GM21737 (cell line): ENCODE results near the gene KCNQ5.
"Not testable (repeated sequence)": the region's sequence is repeated elsewhere in the genome, so short reads cannot be mapped to it uniquely, and the experiment has no call there.

Experiments used
- ATAC-seq: cut with Tn5 transposase; IDR thresholded peaks from one replicate; pipeline ENCODE4 v1.9.1; 2021; ENCODE audit warnings: mild to moderate bottlenecking, moderate library complexity; ENCODE audit not compliant: unreplicated experiment

KCNQ5 gene

DNA sequence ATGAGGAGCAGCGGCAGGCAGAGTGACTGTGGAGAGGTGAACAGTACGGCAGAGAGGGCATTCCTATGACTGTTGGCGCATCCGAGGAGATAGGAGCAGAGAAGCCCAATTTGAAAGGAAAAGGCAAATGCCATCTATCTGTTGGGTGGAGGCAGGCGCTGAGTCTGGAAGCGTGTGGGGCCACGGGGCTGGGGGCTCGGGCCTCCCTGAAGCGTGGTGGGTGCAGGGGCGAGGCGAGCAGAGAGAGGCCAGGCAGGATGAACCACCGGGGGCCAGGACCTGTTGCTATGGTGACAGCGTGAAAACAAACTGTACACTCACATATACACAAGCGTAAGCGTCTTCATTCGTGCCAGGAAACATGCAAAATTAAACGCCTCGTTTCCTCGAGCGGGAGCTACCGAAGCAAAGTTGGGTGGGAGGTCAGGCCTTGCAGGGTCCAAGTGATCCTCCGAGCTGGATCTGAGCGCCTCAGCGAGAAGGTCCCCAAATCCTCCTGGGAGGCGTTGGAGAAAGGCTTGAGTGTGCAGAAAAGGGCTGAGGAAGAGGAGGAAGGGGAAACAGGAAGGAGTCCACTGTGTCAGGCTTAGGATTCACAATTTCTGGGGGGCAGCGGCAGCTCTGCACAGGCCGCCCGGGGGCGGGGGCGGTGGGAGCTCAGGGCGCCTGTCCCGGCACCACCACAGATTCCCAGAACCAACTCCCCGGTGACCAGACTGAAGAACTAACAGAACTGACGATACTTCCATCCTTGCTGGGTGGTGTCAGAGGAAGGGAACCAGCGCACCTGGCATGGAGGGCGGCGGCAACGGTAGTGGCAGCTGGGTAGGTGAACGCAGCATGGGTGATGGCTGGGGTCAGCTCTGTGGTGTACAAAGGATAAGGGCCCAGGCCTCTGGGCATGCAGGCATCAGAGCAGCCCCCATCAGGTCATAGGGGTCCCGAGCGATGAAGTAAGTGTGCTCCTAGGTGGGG, 535.2 kb downstream of the KCNQ5 start:
- no peak for ATAC-seq

DNA sequence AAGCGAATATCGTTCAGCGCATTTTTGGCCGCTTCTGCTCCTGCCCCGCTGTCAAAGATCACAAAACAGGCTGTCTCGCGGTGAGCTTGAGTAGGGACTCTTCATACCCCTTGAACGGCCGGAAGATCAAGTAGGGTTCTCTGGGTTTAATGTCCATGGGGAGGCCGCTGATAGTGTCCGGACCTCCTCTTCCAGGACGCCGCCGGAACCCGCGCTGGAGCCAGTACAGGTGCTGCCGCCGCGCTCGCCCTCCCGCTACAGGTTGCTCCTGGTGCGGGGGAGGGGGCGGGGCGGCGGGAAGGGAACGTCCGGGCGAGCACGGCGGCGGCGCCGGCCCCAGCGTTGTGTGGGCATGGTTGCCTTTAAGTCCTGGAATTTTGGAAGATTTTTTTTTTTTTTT, 536.0 kb downstream of the KCNQ5 start:
- no peak for ATAC-seq

DNA sequence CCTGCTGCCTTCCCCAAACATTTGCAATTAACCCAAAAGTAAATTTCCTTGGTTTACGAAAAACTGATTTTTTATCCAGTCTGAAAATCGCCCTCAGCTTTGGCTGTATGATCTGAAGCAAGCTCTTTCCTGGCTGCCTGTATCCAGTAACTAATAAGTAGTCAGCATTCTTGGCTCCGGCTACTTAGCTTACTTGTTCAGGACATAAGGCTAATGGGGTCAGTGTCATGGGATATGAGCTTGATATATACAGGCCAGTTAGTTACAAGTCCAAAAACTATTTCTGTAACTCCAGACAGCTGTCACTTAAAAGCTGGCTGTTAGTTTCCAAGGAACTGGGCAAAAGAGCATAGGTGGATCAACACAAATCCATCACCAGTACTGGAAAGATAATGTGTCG, 547.2 kb downstream of the KCNQ5 start:
- no peak for ATAC-seq

DNA sequence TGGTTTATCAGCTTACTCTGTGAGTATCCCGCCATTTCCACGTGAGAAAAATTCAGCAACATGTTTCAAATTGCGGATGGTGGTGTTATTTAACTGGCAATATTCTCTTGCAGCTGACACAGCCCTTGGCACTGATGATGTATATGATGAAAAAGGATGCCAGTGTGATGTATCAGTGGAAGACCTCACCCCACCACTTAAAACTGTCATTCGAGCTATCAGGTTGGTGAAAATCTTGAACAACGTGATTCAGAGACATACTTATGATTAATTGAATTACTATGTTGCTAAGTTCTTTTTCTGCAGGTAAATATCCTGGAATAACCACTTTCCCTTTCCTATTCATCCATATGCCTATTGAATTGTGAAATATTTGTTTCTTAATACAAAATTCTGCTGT, 547.8 kb downstream of the KCNQ5 start:
- no peak for ATAC-seq

DNA sequence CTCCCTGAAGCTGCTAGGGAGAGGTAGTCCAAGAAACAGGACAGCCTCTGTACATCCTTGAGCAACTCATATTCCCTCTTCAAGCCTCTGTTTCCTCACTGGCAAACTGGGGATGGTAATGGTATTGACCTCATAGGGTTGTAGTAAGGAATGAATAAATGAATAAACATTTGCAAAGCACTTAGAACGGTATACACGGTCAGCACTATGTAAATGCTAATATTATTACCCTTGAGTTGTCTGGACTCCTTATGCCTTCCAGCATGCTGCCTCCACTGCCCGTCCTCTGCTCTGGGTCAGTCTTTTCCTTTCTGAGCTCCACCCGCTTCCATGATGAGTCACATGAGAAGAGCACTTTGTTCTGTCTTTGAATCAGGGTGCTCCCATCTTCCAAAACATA, 552.8 kb downstream of the KCNQ5 start:
- no peak for ATAC-seq

DNA sequence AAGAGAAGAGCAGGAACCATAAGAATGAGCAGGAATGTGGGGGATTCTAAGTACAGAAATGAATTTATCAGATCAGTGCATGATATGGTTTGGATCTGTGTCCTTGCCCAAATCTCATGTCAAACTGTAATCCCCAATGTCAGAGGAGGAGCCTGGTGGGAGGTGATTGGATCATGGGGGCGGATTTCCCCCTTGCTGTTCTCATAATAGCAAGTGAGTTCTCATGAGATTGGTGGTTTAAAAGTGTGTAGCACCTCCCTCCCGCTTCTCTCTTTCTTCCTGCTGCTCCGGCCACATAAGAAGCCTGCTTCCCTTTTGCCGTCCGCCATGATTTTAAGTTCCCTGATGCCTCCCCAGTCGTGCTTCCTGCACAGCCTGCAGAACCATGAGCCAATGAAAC, 554.2 kb downstream of the KCNQ5 start:
- no peak for ATAC-seq

DNA sequence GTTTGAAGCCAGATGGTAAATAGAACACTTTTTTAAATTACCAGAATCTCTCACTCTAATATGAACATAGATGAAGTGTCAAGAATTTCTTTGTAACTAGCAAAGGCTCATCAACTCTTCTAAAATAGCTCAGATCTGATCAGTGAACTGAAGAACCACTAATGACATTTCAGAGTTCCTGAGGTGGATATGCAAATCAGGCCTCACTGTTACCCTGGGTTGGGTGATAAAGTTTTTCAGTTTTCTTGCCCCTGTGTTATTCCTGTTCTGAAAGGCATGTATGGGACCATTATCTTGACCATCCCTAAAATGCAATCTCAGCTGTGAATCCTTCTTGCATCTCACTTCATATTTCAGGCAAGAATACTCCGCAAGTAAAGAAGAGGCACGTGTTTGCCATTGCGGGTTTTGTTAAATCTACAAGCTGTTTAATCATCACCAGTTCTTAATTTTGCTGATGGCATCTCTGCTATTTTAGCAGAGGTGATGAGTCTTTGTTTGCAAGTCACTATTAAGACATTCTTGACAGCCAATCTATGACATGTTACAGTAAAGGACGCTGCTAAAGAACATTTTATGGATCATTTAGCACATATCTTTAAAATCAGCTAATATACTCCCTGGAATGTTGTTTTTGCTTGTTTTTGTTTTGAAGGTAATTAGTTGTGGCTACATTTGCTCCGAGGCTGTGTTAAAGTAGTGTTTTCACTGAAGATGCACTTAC, 555.5 kb downstream of the KCNQ5 start:
- peak; percentile 52 for ATAC-seq

DNA sequence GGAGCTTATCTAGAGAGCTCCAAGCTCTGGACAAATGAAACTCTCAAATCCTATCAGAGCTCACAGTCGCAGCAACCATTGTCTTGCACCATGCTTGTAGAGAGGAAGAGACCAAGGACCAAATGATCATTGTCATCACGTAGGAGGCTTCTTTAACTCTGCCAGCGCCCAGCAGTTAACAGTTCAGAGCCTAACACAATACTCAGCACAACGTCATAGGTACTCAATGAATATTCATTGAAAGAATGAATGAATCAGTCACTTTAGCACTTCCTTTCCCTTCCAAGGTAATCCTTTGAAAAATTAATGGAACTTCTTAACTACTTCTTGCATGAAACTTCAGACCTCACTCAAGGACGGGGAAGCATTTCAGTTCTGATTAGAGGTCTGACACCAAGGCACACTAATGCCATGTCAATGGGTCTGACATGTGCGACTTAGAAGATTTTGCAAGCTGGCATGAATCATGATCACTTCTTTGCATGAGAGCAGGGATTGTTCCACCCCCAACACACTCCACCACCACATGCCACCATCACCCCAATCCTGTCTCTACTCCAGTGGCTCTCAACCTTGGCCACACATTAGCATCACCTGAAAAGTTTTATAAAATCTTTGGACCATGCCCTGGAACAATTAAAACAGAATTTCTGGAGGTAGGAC, 558.3 kb downstream of the KCNQ5 start:
- no peak for ATAC-seq

DNA sequence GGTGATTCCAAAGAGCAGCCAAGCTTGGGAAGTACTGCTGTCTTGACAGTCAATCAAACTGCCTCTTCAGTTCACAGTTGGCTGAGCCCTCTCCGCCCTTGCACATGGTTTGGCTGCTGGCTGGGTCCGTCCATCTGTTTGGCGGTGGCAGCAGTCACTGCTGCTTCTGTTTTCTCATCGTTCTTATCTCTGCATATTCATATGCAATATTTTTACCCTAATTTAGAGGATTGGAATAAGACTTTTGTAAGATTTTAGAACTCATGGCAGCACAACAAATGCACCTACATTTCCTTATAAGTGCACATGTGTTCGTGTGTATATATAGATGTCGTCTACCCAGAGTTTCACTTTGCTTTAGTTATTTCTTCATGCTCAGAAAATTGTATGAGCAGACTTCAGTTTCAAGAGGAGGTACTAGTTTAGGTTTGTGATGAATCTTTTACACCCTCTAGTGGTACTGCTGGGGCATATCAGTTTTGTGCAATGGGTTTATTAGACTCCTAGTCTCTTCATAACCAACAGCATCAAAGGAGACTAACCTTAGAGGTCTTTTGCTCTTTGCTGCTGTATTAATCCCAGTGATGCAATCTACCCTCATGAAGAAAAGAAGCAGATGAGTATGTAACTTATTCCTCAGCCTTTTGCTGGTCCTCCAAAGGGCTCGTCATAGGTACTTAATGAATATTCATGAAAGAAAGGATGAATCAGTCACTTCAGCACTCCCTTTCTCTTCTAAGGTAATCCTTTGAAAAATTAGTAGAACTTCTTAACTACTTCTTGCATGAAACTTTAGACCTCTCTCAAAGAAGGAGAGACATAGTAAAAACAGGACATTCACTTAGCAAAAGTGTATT, 559.1 kb downstream of the KCNQ5 start:
- ATAC-seq = peak; percentile 84

DNA sequence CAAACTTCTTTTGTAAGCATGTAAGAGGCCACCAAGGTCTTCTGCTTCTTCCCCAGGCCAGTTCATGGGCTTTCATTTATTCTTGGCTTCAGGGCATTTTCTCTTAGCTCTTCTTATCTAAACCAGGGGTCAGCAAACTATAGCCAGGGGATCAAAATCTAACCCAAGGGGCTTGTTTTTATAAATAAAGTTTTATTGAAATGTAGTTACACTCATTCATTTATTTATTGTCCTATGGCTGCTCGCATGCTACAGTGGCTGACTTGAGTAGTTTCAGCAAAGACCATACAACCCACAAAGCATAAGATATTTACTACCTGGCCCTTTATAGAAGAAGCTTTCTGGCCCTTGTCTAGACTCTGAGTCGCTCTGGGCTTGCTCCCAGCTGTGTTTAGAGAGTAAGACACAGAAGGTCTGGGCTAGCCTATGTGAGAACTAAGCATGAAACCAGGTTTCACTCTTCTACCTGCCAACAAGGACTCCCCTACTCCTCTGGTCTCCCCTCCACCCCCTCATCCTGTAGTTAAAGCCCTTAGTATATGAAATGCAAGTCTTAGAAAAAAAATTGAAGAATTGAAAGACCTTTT, 560.2 kb downstream of the KCNQ5 start:
- no peak for ATAC-seq

DNA sequence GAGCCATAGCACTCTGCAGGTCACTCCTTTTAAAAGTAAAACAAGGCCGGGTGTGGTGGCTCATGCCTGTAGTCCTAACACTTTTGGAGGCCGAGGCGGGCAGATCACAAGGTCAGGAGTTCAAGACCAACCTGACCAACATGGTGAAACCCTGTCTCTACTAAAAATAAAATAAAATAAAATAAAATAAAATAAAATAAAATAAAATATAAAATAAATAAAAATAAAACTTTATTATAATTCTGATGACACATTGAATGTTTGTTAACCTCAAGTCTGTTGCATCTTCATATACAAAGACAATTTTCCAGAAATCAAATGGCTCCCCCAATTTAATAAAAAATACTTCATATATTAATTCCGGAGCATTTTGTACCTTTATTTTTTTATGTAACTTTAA, 571.4 kb downstream of the KCNQ5 start:
- not testable (repeated sequence) for ATAC-seq

DNA sequence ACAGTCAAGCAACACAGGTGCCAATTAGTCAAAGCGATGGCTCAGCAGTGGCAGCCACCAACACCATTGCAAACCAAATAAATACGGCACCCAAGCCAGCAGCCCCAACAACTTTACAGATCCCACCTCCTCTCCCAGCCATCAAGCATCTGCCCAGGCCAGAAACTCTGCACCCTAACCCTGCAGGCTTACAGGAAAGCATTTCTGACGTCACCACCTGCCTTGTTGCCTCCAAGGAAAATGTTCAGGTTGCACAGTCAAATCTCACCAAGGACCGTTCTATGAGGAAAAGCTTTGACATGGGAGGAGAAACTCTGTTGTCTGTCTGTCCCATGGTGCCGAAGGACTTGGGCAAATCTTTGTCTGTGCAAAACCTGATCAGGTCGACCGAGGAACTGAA, 572.9 kb downstream of the KCNQ5 start:
- ATAC-seq = no peak

DNA sequence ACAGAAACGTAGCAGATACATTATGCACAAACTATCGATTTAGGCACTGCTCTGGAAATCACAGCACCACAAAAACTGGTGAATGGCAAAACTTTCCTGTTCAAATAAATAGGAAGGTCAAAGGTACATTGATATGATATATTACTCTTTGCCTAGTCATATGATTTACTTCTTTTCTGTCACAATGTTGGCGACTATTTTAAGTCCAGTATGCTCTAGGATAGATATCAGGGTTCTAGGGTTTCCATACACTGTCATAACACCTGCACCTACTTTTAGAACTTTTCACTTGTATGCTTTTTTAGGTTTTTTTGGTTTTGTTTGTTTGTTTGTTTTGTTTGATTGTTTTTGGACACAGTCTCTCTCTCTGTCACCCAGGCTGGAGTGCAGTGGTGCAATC, 578.4 kb downstream of the KCNQ5 start:
- no peak for ATAC-seq

DNA sequence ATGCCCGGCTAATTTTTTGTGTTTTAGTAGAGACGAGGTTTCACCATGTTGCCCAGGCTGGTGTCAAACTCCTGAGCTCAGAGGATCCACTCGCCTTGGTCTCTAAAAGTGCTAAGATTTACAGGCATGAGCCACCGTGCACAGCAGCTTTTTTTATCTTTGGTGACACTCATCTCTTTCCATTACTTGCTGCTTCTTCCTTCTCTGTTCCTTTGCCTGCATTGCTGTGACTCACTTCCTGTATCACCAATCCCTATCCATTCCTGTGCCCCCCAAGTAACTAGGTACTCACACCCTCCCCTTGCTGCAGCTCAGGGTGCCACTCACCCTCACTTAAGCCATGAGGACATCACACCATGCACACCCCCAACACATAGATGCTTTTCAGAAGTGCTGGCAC, 578.9 kb downstream of the KCNQ5 start:
- ATAC-seq = no peak

DNA sequence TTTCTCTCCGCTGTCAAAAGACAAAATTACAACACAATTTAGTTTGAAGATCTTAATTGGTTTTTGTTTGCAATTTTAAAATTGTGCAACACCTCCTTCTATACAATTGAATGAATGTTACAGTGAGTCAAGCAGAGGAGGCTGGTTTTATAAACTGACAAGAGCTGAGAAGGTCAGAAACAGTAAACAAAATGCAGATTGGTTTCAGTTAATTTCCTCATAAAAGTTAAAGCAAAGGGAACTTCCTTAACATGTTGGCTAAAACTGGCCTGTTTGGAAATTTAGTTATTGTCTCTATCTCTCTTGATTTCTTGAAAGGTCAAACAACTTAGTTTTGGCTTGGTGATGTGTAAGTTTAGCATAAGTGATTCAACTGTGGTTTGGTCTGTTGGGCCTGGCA, 581.2 kb downstream of the KCNQ5 start:
- no peak for ATAC-seq

DNA sequence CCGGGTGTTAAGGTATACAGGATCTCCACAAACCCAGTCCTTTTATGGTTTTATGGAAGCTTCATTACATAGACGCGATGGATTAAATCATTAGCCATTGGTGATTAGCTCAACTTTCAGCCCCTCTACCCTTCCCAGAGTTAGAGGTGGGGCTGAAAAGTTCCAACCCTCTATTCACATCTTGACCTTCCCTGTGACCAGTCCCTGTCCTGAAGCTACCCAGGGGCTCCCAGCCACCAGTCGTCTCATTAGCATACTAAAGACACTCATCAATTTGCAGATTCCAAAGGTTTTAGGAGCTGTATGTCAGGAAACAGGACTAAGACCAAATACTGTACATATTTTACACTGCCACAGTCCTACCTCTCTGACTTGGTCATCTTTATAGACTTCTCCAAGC, 582.4 kb downstream of the KCNQ5 start:
- no peak for ATAC-seq

DNA sequence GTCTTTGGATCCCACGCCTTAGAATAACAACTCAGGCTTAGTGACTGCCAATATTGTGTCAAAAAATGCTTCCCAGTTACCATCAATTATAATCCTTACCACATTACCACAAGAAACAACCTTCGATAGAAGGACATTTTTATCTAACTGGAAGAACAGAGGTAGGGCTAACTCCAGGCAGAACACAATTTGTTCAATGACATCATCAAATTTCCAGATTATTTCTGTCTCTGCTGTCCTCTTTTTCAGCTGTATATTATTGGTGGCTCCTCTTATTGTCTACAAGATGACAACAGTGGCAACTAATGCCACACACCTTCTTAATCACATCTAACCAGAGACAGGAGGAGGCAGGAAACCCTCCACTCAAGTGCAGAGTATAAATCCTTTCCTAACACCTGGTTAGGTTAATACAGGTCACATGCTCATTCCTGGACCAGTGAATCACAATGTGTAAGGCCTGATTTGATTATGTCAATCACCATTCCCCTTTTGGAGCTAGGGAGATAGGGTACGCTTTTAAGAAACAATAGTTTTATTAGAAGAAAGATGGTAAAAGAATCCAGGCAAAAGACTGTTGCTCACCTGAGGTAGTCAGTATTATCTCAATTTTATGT, 585.5 kb downstream of the KCNQ5 start:
- ATAC-seq = no peak

DNA sequence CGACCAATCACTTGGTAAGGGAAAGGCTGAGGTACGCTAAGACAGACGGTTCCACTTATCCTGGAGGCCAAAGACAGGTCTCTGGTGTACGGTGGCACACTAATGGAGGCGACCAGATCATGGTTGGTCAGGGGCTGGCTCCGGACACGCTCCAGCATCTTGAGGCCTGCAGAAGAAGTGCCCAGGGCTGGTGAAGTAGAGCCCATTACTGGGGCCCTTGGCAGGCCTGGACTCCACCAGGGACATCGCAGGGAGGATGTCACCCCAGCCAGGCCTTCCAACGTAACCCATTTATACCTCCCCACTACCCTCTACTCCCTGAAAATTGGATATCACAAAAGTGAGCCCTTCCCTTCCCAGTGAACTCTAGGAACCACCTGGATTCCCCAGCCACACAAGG, 587.3 kb downstream of the KCNQ5 start:
- ATAC-seq = no peak

DNA sequence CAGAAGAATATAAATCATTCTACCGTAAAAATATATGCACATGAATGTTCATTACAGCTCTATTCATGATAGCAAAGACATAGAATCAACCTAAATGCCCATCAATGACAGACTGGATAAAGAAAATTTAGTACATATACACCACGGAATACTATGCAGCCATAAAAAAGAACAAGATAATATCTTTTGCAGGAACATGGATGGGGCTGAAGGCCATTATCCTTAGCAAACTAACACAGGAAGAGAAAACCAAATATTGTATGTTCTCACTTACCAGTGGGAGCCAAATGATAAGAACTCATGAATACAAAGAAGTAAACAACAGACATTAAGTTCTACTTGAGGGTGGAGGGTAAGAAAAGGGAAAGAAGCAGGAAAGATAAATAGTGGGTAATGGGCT, 595.0 kb downstream of the KCNQ5 start:
- ATAC-seq = no peak

DNA sequence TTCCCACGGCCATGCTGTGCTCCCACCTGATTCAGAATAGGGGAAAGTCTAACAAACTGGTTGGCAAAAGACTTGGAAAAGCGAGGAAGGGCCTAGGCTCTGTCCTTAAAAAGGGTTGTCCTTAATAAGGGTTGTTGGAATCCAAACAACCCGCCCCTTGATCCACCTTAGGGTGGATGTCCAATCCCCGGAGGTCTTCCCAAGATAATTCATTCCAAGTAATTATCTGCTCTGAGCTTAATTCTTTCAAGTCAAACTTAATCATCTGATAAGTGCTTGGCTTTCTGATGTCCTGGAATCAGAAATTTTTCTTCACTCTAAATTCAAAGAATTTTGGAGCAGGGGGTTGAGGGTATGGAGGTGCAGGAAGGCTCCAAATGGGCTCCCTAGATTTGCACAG, 603.5 kb downstream of the KCNQ5 start, which contains the start of gene KHDC1L:
Gene KHDC1L, minus strand, starts transcription at position 101 of the 400 bp plus-strand sequence. Its CDS starts 88 bp downstream, at position 13.
- no peak for ATAC-seq
